Neuronal stem cell (in vitro differentiated cells): ENCODE data around the gene AGO1. TPM values are rescaled to one million over a fixed set of nuclear protein-coding genes. Genes with fewer than 3 reads are reported as not detected.
A peak's percentile ranks its signal among the peaks of the same experiment; 100 is the strongest.

Experiments
- DNase-seq: peaks from one replicate; pipeline ENCODE4 v3.0.0-alpha.2; 2013; ENCODE audit warnings: low spot score
- H2AFZ ChIP-seq: one replicate; pipeline ENCODE4 v1.6.1; 2013; ENCODE audit warnings: mild to moderate bottlenecking, low read length, inconsistent platforms
- H2AK5ac ChIP-seq: 2 replicates; pipeline ENCODE4 v1.6.1; 2013; ENCODE audit warnings: low read depth, mild to moderate bottlenecking, inconsistent platforms, low read length, moderate library complexity, mixed read lengths
- H2BK120ac ChIP-seq: 2 replicates; pipeline ENCODE4 v1.6.1; 2013; ENCODE audit warnings: low read depth, mild to moderate bottlenecking, inconsistent platforms, low read length, moderate library complexity, mixed read lengths
- H2BK12ac ChIP-seq: one replicate; pipeline ENCODE4 v1.6.1; 2013; ENCODE audit warnings: low read length, inconsistent platforms
- H2BK15ac ChIP-seq: 2 replicates; pipeline ENCODE4 v1.6.1; 2013; ENCODE audit warnings: mild to moderate bottlenecking, low read length, inconsistent platforms, mixed read lengths
- H2BK5ac ChIP-seq: one replicate; pipeline ENCODE4 v1.6.1; 2013; ENCODE audit warnings: inconsistent platforms, mild to moderate bottlenecking, low read length, moderate library complexity
- H3K14ac ChIP-seq: one replicate; pipeline ENCODE4 v1.6.1; 2013; ENCODE audit warnings: low read length, inconsistent platforms
- H3K18ac ChIP-seq: 2 replicates; pipeline ENCODE4 v1.6.1; 2013; ENCODE audit warnings: low read length, inconsistent platforms
- H3K23ac ChIP-seq: 2 replicates; pipeline ENCODE4 v1.6.1; 2013; ENCODE audit warnings: low read depth, mild to moderate bottlenecking, mixed read lengths, low read length, inconsistent platforms; ENCODE audit not compliant: poor library complexity
- H3K27ac ChIP-seq: replicated peaks from 3 replicates; pipeline ENCODE4 v1.5.1; 2013; ENCODE audit warnings: low read length, inconsistent platforms
- H3K27me3 ChIP-seq, 3 experiments: 2 replicates each; pipeline ENCODE4 v1.6.1; 2013; ENCODE audit warnings: low read length in 3 of 3, mild to moderate bottlenecking in 2 of 3, inconsistent platforms in 1 of 3, low read depth in 1 of 3, mixed read lengths in 1 of 3, moderate library complexity in 1 of 3; ENCODE audit not compliant: control insufficient read depth in 3 of 3, insufficient read depth in 3 of 3
- H3K36me3 ChIP-seq, 2 donors: replicated peaks in 1 of 2; 2 replicates each; pipeline ENCODE4 v1.6.1; 2013; ENCODE audit warnings: low read length in 2 of 2; ENCODE audit not compliant: control insufficient read depth in 2 of 2, insufficient read depth in 2 of 2
- H3K4ac ChIP-seq: 2 replicates; pipeline ENCODE4 v1.6.1; 2013; ENCODE audit warnings: inconsistent platforms, mild to moderate bottlenecking, low read length, moderate library complexity
- H3K4me1 ChIP-seq, 2 donors: 1 replicate in 1 of 2; 2 replicates in 1 of 2; pipeline ENCODE4 v1.6.1; 2013; ENCODE audit warnings: low read length in 2 of 2, low read depth in 1 of 2; ENCODE audit not compliant: control insufficient read depth in 2 of 2, insufficient read depth in 1 of 2
- H3K4me2 ChIP-seq: one replicate; pipeline ENCODE4 v1.6.1; 2013; ENCODE audit warnings: mild to moderate bottlenecking, low read length, inconsistent platforms; ENCODE audit not compliant: insufficient read depth, poor library complexity, severe bottlenecking
- H3K4me3 ChIP-seq, 2 donors: 2 replicates each; pipeline ENCODE4 v1.5.1; 2013; ENCODE audit warnings: low read length in 2 of 2, mild to moderate bottlenecking in 2 of 2, inconsistent platforms in 1 of 2, moderate library complexity in 1 of 2
- H3K79me1 ChIP-seq: one replicate; pipeline ENCODE4 v1.6.1; 2013; ENCODE audit warnings: low read depth, mild to moderate bottlenecking, inconsistent platforms, low read length, moderate library complexity
- H3K9ac ChIP-seq: one replicate; pipeline ENCODE4 v1.6.1; 2013; ENCODE audit warnings: mild to moderate bottlenecking, low read depth, low read length, inconsistent platforms; ENCODE audit not compliant: poor library complexity
- H3K9me3 ChIP-seq, 2 donors: replicated peaks in 1 of 2; 2 replicates each; pipeline versions ENCODE3 to v1.6.1; 2013; ENCODE audit warnings: low read length in 2 of 2, mild to moderate bottlenecking in 2 of 2, inconsistent platforms in 1 of 2, low read depth in 1 of 2, mixed read lengths in 1 of 2, moderate library complexity in 1 of 2; ENCODE audit not compliant: control insufficient read depth in 2 of 2, insufficient read depth in 1 of 2
- H4K8ac ChIP-seq: one replicate; pipeline ENCODE4 v1.6.1; 2013; ENCODE audit warnings: low read depth, mild to moderate bottlenecking, inconsistent platforms, low read length, moderate library complexity
- H4K91ac ChIP-seq: one replicate; pipeline ENCODE4 v1.6.1; 2013; ENCODE audit warnings: low read length, low read depth, mild to moderate bottlenecking, inconsistent platforms; ENCODE audit not compliant: poor library complexity
- WGBS, 2 donors: extraction: QIAGEN DNeasy Blood & Tissue Kit; methylation state at CpG; one replicate each; pipeline ENCODE4 v1.1.7; 2013; ENCODE audit warnings: missing lambda C conversion rate in 2 of 2, mixed read lengths in 1 of 2; ENCODE audit not compliant: insufficient read length in 2 of 2, insufficient replicate concordance in 1 of 2; ENCODE audit errors: extremely low coverage in 2 of 2; 5-methylcytosine and 5-hydroxymethylcytosine counted together
- polyA plus RNA-seq, 2 experiments: library from polyadenylated mRNA; stranded (reverse); fragments of 200-250 nt; gene quantifications; one replicate each; pipeline ENCODE4 v1.2.3, GENCODE V29; 2013

Gene AGO1
- 9.7 TPM for polyA plus RNA-seq (2013, experiment 1 of 2)
- polyA plus RNA-seq (2013, experiment 2 of 2) = 10.2 TPM

DNA sequence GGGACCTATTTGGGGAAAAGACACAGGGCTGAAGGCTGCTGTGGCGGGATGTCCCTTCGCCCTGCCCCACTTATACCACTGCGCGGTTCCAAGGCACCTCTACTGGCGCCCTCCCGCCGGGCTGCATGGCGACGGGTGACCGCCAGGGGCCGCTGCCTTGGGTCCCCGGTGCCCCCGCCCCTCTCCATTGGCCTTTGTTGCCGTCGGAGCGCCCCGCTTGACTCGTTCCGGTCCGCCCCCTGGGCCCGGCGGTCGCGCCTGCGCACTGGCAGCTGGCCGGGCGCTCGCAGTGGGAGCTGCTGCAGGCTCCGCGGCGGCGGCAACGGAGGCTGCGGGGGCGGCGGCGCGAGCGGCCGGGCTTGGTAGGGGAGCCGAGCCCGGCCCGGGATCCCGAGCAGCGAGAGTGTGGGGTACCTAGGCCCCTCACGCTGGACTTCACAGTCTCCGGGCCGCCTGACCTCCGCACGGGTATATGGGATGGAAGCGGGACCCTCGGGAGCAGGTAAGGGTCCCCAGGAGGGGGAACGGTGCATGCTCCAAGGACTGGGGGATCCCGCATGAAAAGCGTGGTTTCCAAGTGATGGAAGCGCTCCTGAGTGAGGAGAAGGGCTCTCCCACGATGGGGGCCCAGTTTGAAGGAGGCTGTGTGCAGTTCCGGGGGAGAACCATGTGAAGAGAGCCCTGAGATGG, at the start of gene AGO1:
Gene AGO1 (plus strand): TSS at position 265 of the 690 bp plus-strand sequence. CDS start 213 bp downstream, at position 478.
- H3K9ac ChIP-seq = peak within 1 kb of the TSS; percentile 93
- H3K27ac ChIP-seq = peak within 1 kb of the TSS; percentile 54
- peaks cover 0 to under 1% of the 10 kb centered on the region in 2 donors for H3K36me3 ChIP-seq
- peak within 1 kb of the TSS; percentile 77 for H2BK15ac ChIP-seq
- peak within 1 kb of the TSS; percentile 90 for H3K23ac ChIP-seq
- WGBS, 2 donors = no CpG with 5 or more reads among the region's 58 CpGs
- peak within 1 kb of the TSS; percentile 32 for H2AK5ac ChIP-seq
- H3K4me1 ChIP-seq = peaks cover 28 to 37% of the 10 kb centered on the region in 2 donors
- H2AFZ ChIP-seq = peak within 1 kb of the TSS; percentile 84
- DNase-seq = peak; percentile 92
- H3K4me3 ChIP-seq = peak within 1 kb of the TSS; percentile 95 to 98
- H3K27me3 ChIP-seq = no peaks in the 10 kb centered on the region
- H3K4me2 ChIP-seq = peak within 1 kb of the TSS; percentile 81
- no peak within 1 kb of the TSS for H2BK12ac ChIP-seq
- peak within 1 kb of the TSS; percentile 2 for H3K4ac ChIP-seq
- peaks cover 6% of the 10 kb centered on the region for H3K79me1 ChIP-seq
- H3K14ac ChIP-seq = no peak within 1 kb of the TSS
- H4K8ac ChIP-seq = no peak within 1 kb of the TSS
- peak within 1 kb of the TSS; percentile 45 for H4K91ac ChIP-seq
- peak within 1 kb of the TSS; percentile 98 for H3K18ac ChIP-seq
- no peak within 1 kb of the TSS for H2BK120ac ChIP-seq
- H3K9me3 ChIP-seq = no peaks in the 10 kb centered on the region
- H2BK5ac ChIP-seq = peak within 1 kb of the TSS; percentile 69

DNA sequence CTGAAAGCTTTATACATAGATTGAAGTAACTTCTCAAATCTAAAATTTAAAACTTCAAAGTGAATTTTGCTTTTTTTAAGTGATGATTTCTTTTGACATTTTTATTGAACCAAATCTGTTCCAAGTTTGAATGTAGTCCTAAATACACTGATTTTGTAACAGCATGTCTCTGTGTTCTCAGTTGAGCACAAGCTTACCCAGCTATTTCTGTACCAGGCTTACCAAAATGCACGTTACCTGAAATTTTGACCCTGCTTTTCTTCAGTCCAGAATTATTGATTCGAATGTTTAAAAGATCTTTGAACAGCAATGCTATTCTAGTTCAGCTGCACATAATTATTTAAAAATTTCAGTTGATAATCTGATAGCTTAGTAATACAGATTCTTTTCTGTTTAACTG, 49.6 kb upstream of the AGO1 start:
- no peaks in the 10 kb centered on the region for H3K4me1 ChIP-seq
- H4K91ac ChIP-seq = no peak overlapping the region
- H4K8ac ChIP-seq = no peak overlapping the region
- H2BK15ac ChIP-seq = no peak overlapping the region
- H3K23ac ChIP-seq = no peak overlapping the region
- no peak overlapping the region for H3K4me3 ChIP-seq
- WGBS, 2 donors = no CpG with 5 or more reads among the region's 2 CpGs
- no peak overlapping the region for H2AFZ ChIP-seq
- no peak overlapping the region for H3K14ac ChIP-seq
- no peaks in the 10 kb centered on the region for H3K79me1 ChIP-seq
- H3K4me2 ChIP-seq = no peak overlapping the region
- H2BK5ac ChIP-seq = no peak overlapping the region
- H3K27me3 ChIP-seq = no peaks in the 10 kb centered on the region
- peaks cover 12 to 95% of the 10 kb centered on the region in 2 donors for H3K36me3 ChIP-seq
- H3K18ac ChIP-seq = no peak overlapping the region
- peaks cover 0 to 10% of the 10 kb centered on the region in 2 donors for H3K9me3 ChIP-seq
- H3K9ac ChIP-seq = no peak overlapping the region
- no peak overlapping the region for H2BK12ac ChIP-seq
- no peak overlapping the region for H2BK120ac ChIP-seq
- H3K27ac ChIP-seq = no peak overlapping the region
- no peak overlapping the region for H3K4ac ChIP-seq
- no peak overlapping the region for H2AK5ac ChIP-seq
- DNase-seq = no peak

DNA sequence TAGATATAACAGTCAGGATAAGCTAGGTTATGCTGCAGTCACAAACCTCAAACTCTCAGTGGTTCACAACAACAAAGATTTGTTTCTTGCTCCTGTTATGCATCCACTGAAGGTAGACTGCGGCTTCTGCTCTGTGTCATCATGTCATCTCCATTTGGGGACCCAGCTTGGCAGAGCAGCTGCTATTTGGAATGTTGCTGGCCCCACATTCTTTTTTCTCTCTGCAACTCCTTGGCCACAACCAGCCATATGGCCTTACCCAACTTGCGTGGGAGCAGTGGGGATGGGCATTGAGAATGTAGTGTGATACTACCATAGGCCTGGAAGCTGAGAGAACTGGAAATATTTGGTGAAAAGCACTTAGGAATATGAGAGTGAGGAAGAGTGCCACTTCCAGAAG, 48.8 kb upstream of the AGO1 start:
- Histone ChIP-seq H3K4me1 (no peaks in the 10 kb centered on the region), H3K27ac (no peak overlapping the region), H3K9me3 (peaks cover 0 to 10% of the 10 kb centered on the region in 2 donors), H2AFZ (no peak overlapping the region), H4K91ac (no peak overlapping the region), H3K14ac (no peak overlapping the region), H3K23ac (no peak overlapping the region), H3K18ac (no peak overlapping the region), H2AK5ac (no peak overlapping the region), H3K9ac (no peak overlapping the region), H4K8ac (no peak overlapping the region), H3K4me3 (no peak overlapping the region), H3K4me2 (no peak overlapping the region), H2BK12ac (no peak overlapping the region), H3K4ac (no peak overlapping the region), H2BK15ac (no peak overlapping the region), H3K79me1 (no peaks in the 10 kb centered on the region), H3K36me3 (peaks cover 12 to 95% of the 10 kb centered on the region in 2 donors), H2BK5ac (no peak overlapping the region), H2BK120ac (no peak overlapping the region), H3K27me3 (no peaks in the 10 kb centered on the region)
- no peak for DNase-seq
- no CpG with 5 or more reads among the region's 2 CpGs for WGBS, 2 donors

DNA sequence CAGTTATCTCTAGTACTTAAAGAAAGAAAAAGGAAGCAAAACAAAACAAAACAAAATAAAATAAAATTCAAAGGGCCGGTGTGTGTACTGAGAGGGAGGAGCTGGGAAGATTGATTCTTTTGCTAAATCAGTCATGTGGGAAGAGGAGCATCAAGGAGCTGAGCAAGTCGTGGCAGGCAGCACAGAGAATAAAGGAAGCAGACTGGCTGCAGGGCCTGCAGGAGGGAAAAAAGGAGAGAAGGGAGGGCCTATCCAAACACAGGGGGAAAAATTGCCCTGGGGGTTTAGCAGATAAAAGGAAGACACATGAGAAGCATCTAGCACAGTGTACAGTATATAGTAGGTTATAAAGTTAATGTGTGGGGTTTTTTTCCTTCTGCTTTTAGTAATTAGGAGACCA, 47.6 kb upstream of the AGO1 start:
- Histone ChIP-seq H3K36me3 (peaks cover 12 to 93% of the 10 kb centered on the region in 2 donors), H3K4me3 (no peak overlapping the region), H3K79me1 (no peaks in the 10 kb centered on the region), H4K8ac (no peak overlapping the region), H3K9me3 (peaks cover 0 to 10% of the 10 kb centered on the region in 2 donors), H3K4ac (no peak overlapping the region), H2BK12ac (no peak overlapping the region), H3K27ac (no peak overlapping the region), H2BK5ac (no peak overlapping the region), H3K4me2 (no peak overlapping the region), H2BK15ac (no peak overlapping the region), H2AFZ (no peak overlapping the region), H3K9ac (no peak overlapping the region), H3K14ac (no peak overlapping the region), H3K27me3 (no peaks in the 10 kb centered on the region), H2AK5ac (no peak overlapping the region), H3K23ac (no peak overlapping the region), H3K18ac (no peak overlapping the region), H4K91ac (no peak overlapping the region), H2BK120ac (no peak overlapping the region), H3K4me1 (no peaks in the 10 kb centered on the region)
- no CpG with 5 or more reads among the region's 2 CpGs for WGBS, 2 donors
- no peak for DNase-seq
